HG03175 (cell line): ENCODE data around the gene TESPA1.

ENCODE experiments used
- ATAC-seq: cut with Tn5 transposase; IDR thresholded peaks from one replicate; pipeline ENCODE4 v1.9.1; 2021; ENCODE audit warnings: mild to moderate bottlenecking, moderate library complexity; ENCODE audit not compliant: unreplicated experiment

TESPA1 gene

GRCh38 chr12:54983536-54984101 lies 943 bp downstream of the TESPA1 start:
- ATAC-seq = no peak

GRCh38 chr12:54981796-54982195 lies 2.8 kb downstream of the TESPA1 start:
- no peak for ATAC-seq

- ATAC-seq = no peak
These were observed 4.2 kb downstream of the TESPA1 start for GRCh38 chr12:54980341-54980740.

GRCh38 chr12:54977857-54978256 lies 6.7 kb downstream of the TESPA1 start:
- ATAC-seq = no peak

GRCh38 chr12:54977155-54977554 lies 7.4 kb downstream of the TESPA1 start:
- ATAC-seq = no peak

- ATAC-seq = no peak
These were observed 8.7 kb downstream of the TESPA1 start for GRCh38 chr12:54975875-54976274.

GRCh38 chr12:54975272-54975671 lies 9.3 kb downstream of the TESPA1 start:
- ATAC-seq = no peak

- ATAC-seq = no peak
These were observed 10.3 kb downstream of the TESPA1 start for GRCh38 chr12:54974279-54974678.

- no peak for ATAC-seq
These were observed 11.0 kb downstream of the TESPA1 start for GRCh38 chr12:54973556-54973955.

GRCh38 chr12:54970741-54971140 lies 13.8 kb downstream of the TESPA1 start:
- no peak for ATAC-seq

GRCh38 chr12:54968181-54968730 lies 16.3 kb downstream of the TESPA1 start:
- ATAC-seq = no peak

GRCh38 chr12:54967461-54967860 lies 17.1 kb downstream of the TESPA1 start:
- ATAC-seq = no peak

- no peak for ATAC-seq
These were observed 23.4 kb downstream of the TESPA1 start for GRCh38 chr12:54961190-54961589.

- peak; percentile 46 for ATAC-seq
These were observed 25.1 kb downstream of the TESPA1 start for GRCh38 chr12:54959291-54960018.

GRCh38 chr12:54958048-54958658 lies 26.4 kb downstream of the TESPA1 start:
- ATAC-seq = peak; percentile 56

- no peak for ATAC-seq
These were observed 27.5 kb downstream of the TESPA1 start for GRCh38 chr12:54956818-54957641.

GRCh38 chr12:54956322-54956721 lies 28.2 kb downstream of the TESPA1 start:
- ATAC-seq = no peak

GRCh38 chr12:54954801-54955200 lies 29.8 kb downstream of the TESPA1 start:
- ATAC-seq = no peak

GRCh38 chr12:54954228-54954627 lies 30.3 kb downstream of the TESPA1 start:
- ATAC-seq = no peak

- ATAC-seq = no peak
These were observed 34.4 kb downstream of the TESPA1 start for GRCh38 chr12:54950071-54950727.
